GM19463 (cell line): Measurements from ENCODE around the gene MFN2.
"Not testable (repeated sequence)": the region's sequence is repeated elsewhere in the genome, so short reads cannot be mapped to it uniquely, and the experiment has no call there.

Source experiments
- ATAC-seq: cut with Tn5 transposase; IDR thresholded peaks from one replicate; pipeline ENCODE4 v1.9.1; 2021; ENCODE audit warnings: mild to moderate bottlenecking, moderate library complexity; ENCODE audit not compliant: unreplicated experiment

MFN2 gene

DNA sequence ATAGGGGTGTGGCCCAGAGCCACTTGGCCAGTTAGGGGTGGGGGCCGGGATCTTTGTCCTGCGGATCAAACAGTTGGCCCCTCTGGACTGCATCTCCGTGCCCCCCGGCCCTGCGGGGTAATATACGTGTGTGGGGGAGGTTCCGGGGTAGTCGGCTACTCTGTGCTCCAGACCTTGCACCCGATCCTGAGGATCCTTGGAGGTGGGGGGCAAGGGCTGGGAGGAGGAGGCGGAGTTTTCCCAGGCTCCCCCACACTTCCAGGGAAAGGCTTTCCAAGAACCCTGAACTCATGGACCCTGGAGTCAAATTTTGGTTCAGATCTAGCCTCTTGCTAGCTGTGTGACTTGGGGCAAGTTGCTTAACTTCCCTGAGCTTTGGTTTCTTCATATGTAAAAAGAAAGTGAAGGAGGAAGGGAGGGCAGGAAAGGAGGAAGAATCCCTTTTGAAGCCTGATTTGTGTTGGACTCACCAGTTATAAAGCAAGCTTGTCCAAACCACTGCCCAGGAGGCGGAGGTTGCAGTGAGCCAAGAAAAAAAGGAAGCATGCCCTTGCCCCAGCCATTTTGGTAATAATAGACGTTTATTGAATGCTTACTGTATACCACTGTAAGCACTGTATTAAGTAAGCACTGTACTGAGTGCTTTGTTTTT, 39.7 kb downstream of the MFN2 start:
- no peak for ATAC-seq

DNA sequence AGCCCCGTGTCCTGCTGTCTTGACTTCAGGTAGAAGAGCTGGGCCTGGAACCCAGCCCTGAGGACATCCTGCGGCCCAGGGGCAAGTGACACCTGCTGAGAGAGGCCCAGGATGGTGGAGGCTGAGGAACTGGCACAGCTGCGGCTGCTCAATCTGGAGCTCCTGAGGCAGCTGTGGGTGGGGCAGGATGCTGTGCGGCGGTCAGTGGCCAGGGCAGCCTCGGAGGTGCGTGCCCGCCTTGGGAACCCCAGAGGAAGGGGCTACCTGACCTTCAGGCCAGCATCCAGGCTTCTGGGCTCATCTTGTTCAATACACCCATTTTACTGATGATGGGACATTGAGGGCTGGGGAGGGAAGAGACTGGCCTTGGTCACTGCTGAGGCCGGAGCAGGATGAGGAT, 41.4 kb downstream of the MFN2 start:
- ATAC-seq = no peak

DNA sequence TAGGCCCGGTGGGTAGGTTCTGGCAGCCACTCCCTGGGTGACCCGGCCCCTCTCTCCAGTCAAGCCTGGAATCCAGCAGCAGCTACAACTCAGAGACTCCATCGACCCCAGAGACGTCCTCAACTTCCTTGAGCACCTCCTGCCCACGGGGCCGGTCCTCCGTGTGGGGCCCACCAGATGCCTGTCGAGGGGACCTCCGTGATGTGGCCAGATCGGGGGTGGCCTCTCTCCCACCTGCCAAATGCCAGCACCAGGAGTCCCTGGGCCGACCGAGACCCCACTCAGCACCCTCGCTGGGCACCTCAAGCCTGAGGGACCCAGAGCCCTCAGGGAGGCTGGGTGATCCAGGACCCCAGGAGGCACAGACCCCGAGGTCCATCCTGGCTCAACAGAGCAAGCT, 41.8 kb downstream of the MFN2 start:
- no peak for ATAC-seq

DNA sequence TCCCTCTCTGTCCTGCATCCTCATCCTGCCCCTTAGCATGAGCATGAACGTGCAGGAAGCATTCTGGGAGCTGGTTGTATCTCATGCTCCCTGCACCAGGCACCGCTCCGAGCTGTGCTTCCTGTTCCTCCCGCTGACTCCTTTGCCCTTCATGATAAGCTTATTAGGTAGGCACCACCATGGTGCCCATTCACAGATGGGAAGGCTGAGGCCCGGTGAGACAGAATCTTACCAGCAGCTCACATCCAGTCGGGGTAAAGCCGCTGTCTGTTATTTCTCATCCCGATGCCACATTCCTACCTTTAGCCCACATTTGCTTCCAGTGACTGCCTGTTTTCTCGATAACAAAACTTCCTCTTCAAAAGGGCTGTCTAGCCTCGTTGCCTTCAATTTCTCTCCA, 46.3 kb downstream of the MFN2 start:
- no peak for ATAC-seq

DNA sequence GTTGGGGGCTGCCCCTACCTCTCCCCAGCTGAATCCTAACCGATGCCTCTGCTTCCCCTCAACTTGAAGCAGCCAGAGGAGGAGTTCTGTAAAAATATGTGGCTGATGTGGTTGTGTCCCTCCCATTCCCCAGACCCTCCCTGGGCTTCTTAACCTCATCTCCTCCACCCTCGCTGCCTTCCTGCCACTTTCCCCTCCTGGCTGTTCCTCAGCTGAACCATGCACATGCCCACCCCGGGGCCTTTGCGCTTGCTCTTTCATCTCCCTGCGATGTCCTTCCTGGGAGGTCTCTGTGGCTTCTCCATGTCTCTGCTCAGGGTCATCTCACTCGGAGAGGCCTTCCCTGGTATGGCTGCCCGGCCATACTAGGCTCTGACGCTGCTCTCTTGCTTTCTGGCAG, 48.0 kb downstream of the MFN2 start:
- ATAC-seq = no peak

DNA sequence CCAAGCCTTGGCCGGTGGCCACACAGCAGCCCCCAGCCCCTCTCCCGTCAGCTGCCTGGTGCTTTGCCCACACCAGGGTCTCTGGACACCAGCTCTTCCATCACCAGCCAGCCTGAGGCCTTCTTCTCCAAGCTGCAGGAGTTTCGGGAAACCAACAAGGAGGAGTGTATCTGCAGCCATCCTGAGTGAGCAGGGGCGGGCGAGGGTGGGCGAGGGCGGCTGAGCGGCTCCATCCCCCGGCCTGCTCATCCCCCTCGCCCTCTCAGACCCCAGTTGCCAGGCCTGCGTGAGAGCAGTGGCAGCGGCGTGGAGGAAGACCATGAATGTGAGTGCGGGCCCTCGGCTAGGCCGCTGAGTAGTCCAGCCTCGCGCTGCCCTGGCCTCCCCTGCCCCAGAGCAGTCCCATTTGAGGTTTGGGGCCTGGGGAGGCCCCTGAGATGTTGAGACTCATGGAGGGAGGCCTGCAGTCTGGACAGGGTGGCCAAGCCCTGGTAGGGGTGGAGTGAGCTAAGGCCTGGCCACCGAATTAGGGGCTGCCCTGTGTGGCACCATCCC, 48.8 kb downstream of the MFN2 start:
- ATAC-seq = no peak

DNA sequence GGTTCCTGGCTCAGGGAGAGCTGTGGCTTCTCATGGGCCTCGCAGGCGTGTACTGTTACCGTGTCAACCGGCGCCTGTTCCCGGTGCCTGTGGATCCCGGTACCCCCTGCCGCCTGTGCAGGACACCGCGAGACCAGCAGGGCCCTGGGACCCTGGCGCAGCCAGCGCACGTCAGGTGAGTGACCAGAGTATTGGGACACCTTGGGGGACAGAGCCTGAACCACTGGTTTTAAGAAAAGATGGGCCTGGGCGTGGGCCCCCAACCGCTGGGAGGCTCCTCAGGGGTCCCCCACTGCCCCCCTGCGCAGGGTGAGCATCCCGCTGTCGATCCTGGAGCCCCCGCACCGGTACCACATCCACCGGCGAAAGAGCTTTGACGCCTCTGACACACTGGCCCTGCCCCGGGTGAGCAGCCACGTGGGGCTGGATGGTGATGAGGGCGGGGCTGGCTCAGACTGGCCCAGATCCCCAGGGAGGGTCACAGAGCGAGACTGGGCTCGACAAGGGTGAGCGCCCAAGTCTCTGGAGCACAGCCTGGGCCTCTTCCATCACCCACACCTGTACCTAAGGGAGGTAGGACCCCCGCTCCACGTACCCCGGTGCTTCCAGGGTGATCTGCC, 49.6 kb downstream of the MFN2 start:
- no peak for ATAC-seq

DNA sequence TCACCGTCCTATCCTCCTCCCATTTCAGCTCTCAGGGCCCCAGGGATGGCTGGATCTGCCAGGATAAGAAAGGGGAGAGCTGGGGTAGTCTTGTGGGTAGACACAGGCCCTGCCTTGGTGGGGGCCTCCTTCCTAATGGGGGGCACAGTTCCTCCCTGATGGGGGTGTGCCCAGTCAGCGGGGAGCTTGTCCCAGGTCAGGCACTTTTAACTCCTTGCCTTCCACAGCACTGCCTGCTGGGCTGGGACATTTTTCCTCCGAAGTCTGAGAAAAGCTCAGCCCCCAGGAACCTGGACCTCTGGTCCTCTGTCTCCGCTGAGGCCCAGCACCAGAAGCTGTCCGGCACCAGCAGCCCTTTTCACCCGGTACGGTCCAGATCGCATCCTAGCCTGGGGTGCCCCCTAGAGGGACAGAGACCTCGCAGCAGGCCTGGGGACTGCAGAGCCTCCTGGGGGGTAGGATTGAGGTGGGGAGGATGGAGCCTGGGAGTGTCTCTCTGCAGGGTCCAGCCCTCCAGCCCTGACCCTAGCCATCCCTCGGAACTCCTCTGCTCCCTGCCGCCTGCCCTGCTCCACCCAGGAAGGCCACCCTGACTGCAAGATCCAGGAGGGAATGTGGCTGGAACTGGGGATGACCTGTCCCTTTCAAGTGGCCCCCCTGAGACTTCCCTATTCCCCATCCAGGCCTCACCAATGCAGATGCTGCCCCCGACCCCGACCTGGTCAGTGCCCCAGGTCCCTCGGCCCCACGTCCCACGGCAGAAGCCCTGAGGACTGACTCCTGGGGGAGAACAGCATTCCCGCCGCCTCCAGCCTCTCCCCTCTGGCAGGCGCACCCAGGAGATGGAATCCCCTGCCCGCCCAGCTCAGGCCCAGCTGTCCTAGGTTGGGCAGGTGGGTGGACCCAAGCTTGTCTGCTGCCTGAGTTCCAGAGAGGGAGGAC, 51.1 kb downstream of the MFN2 start:
- no peak for ATAC-seq

DNA sequence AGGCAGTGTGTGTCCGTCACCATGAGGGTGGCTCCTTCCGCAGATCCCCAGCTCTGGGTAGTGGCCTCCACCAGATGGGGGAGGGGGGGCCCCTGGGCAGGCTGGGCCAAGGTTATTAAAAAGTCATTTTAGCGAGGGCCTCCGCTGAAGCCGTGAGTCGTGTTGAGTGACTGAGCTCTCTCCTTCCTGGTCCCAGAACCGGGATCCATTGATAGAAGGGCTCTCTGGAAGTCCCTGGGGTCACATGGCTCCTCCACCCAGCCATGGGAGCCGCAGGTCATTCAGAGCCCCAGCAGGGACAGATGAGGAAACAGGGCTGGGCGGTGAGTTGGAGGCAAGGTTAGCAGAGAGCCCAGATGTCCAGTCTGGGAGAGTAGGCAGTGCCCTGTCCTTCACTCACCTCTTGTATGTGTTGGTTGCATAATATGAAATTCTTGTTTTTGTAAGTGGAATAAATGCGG, 51.9 kb downstream of the MFN2 start:
- no peak for ATAC-seq

DNA sequence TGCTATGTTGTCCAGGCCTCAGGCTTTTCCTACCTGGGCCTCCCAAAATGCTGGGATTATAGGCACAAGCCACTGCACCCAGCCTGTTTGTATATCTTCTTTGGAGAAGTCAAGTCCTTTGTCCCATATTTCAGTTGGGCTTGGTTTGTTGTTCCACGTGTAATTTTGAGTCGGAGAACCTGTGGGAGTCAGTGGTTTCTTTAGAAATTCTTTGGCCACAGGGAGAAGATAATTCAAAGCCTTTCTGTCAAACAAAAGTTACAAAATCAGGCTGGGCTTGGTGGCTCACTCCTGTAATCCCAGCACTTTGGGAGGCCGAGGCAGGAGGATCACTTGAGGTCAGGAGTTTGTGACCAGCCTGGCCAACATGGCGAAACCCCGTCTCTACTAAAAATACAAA, 53.2 kb downstream of the MFN2 start:
- not testable (repeated sequence) for ATAC-seq

DNA sequence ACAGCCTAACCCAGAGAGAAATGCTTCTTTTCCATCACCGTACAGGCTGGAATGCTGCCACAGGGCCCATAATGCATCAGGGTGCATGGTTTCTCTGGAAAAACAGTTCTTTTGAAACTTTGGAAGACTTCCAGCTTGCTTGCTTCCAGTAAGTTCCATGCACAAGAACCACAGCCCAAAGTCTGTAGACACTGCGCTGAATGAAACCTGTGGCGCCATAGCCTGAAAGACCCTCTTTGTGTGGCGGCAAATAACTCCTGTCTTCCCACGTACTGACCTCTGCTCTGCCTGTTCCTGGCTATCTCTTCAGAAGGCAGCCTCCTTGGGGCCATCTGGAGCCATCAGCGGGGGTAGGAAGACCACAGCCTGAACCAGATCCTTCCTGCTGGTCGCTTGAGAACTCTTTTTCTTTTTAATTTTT, 54.1 kb downstream of the MFN2 start:
- ATAC-seq = no peak

DNA sequence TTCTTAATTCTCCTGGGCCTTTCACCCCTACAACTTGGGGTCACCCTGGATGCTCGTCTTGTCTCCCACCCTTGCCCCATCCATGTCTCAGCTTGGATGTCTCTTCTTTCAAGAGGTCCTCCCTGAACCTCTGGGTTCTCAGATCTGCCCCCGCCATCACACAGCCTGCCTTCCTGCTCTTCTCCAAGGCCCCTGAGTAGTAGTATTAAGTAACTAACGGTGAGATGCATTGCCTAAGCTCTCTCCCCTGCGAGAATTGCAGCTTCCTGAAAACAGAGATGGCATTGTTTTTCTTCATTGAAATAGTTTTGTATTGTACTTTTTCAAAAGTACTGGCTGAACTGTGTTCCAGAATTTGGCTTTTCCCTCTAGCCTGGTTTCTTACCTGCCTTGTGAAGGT, 55.1 kb downstream of the MFN2 start:
- no peak for ATAC-seq

DNA sequence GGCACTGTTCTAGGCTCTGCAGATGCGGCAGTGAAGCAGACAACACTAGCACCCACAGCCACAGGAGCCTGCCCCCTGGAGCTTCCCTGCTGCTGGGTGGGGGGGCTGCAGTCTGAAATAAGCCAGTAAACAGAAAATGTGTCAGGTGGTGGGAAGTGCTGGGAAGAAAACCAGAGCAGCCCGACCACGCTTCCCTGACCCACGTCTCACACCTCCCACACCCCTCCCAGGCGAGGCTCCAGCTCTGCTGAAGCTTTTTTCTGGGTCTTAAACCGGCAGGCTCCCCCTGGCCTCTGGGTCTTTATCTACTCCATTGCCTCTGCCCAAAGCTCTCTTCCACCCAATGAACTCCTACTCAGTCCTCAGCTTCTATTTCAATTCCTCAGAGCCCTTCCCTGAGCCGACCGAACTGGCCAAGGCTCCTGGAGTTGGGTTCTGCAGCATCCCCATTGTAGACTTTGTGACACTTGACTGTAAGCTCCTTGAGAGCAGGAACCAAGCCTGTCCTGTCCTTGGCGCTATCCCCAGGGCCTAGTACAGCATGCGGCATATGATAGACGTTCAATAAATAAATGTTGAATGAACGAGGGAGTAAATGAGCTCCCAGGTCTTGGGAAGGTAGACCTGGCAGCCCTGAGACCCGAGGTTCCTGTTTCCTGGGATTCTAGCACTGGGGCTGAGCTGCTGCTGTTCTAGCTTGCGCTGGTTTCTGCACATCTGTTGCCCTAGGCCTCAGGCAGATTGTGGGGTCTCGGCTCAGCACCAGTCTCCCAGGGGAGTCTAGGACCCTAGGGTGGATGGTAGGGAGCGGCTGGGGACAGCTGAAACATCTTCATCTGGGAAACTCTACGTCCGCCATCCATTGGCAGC, 57.5 kb downstream of the MFN2 start:
- ATAC-seq = no peak

DNA sequence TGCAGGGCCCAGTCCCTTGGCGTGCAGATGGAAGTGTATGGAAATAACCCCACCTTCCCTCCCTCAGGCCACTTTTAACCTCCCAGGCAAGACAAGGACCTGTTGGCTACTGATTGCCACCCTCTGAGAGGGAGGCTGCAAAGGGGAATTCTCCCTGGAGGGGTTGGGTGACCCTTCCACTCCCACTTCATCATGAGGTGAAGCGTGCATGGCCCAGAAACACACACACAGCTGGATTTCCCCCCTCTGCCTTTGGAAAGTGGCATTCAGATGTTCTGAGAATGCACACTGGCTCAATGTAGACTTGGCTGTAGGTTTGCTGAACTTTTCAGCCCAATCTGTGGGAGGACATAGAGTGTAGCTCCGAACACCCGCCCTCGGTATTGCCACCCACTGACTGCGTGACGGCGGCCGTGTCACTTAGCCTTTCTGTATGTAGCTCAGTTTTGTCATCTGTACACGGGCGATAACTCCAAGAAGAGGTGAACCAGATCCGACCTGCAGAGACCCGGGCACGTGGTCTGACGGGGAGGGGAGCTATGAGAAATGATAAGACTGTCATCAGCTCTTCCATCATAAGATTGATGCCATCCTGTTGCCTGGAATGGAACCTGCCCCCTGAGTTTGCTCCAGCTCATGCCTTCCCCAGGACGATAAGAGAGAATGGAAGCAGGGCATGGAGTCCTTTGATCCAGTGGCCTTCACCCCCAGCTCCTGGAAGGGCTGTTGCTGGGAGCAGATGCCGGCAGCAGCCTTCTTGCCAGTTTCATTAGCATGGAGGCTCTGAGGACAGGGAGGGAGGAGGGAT, 58.3 kb downstream of the MFN2 start:
- no peak for ATAC-seq

DNA sequence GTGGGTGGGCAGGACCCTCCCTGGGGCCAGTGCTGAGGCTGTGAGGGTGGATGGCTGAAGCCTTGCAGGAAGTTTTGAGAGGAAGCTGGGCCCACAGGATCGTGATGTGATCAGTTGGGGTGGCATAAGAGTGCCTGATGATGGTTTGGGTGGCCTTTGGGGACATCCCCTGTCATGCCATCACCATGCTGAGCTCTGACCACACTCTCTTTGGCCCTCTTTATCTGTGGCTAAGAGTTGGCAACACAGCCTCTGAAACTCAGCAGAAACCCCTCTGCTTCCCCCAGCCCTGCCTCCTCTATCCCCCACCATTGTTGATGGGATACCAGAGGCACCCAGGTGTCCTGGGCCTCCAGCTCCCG, 58.9 kb downstream of the MFN2 start:
- ATAC-seq = no peak

DNA sequence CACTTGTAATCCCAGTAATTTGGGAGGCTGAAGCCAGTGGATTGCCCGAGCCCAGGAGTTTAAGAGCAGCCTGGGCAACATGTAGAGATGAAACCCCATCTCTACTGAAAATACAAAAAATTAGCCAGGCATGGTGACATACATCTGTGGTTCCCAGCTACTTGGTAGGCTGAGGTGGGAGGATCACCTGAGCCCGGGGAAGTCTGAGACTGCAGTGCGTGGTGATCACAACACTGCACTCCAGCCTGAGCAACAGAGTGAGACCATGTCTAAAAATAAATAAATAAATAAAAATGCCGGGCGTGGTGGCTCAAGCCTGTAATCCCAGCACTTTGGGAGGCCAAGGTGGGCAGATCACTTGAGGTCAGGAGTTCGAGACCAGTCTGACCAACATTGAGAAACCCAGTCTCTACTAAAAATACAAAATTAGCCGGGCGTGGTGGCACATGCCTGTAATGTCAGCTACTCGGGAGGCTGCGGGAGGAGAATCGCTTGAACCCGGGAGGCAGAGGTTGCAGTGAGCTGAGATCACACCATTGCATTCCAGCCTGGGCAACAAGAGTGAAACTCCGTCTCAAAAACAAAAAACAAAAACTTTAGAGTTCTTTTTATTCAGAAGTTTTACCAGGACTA, 59.7 kb downstream of the MFN2 start:
- peak; percentile 42 for ATAC-seq

DNA sequence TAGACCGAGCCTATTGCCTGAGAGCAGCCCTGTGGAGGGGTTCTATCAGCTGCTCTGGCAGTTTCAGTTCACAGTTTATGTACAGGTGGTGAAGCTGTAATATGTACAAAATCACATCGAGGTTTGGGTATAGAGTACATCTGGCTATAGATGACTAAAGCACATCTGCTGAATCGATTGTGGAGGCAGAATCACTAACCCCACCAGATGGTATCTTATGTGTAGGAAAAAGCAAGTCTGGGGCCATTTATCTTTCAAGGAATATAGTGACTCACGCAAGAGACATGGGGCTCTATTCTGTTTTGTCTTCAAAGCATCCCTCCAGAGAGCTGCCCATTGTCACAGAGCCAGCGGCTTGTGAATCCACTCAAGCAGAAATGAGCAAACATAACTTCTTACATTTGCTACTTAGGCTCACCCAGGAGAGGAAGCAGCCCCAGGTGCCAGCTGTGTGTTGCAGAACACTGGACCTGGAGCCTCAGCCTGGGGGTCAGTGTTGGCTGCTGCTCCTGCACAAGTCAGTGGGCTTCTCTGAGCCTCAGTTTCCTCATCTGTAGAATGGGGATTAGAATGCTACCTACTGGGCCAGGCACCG, 60.3 kb downstream of the MFN2 start:
- peak; percentile 61 for ATAC-seq

DNA sequence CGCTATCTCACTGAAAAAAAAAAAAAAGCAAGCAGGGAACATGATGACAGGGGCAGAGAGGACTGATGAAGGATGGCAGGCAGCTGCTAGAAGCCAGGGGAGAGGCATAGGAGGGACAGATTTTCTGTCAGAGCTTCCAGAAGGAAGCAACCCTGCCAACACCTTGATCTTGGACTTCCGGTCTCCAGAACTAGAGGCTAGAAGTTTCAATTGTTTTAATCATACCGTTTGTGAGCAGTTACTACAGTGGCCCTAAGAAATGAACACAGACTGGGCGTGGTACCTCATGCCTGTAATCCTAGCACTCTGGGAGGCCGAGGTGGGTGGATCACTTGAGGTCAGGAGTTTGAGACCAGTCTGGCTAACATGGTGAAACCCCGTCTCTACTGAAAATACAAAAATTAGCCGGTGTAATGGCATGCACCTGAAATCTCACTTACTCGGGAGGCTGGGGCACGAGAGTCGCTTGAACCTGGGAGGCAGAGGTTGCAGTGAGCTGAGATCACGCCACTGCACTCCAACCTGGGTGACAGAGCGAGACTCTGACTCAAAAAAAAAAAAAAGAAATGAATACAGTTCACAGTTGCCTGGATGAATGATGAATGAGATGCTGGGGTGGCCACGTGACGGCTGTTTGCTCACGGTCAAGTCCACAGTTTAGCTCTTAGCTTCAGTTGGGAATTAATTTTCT, 64.1 kb downstream of the MFN2 start:
- ATAC-seq = not testable (repeated sequence)
